ENCODE data around the gene P2RX3.

GRCh38 chr11:57315491-57315890 is 22.7 kb upstream of the P2RX3 start:
- TF ChIP-seq CTCF (IDR thresholded peaks at IDR 0.05): no peak
- TF ChIP-seq POLR2A (IDR thresholded peaks at IDR 0.05): no peak
